ENCODE results near the gene MPPED1. TPM values are rescaled to one million over a fixed set of nuclear protein-coding genes. Genes with fewer than 3 reads are reported as not detected.
A peak's percentile ranks its signal among the peaks of the same experiment; 100 is the strongest.

The MPPED1 gene
- polyA plus RNA-seq, 4 donors = 0.01 to 1.4 (median 0.40) TPM; not detected in 1

DNA sequence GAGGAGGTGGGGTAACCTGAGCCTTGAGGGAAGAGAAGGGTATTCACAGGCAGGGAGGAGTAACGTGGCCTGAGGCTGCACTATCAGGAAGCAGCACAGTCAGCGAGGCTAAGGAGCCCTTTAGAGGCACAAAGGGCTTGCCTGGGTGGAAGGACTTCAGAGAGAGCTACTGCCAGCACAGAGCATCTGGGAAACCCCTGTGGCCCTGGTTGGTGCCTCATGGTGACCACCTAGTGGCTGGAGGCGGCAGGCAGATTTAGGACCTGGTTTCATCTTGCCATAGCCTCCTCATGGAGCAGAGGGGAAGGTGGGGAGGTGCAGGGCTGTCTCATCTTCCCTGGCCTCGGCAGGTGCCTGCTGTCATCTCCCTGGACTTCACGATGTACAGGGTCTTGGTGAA lies 64.5 kb downstream of the MPPED1 start:
- no peak overlapping the region for H3K27ac ChIP-seq (ENCODE audit: low read depth in 1 of 3, low read length in 2 of 3)
- WGBS, 3 donors = 32 to 55% (median 48%) methylated on average over 5 of the region's 5 CpGs
- H3K36me3 ChIP-seq (ENCODE audit: control insufficient read depth in 3 of 3, insufficient read depth in 2 of 3, low read depth in 1 of 3, low read length in 3 of 3) = no peaks in the 10 kb centered on the region
- DNase-seq (no peak), FAIRE-seq (no peak)
- H3K4me3 ChIP-seq (ENCODE audit: low read depth in 1 of 3, low read length in 3 of 3) = no peak overlapping the region
- H3K27me3 ChIP-seq (ENCODE audit: control insufficient read depth in 3 of 3, insufficient read depth in 3 of 3, low read length in 3 of 3) = no peaks in the 10 kb centered on the region
- H3K4me1 ChIP-seq (ENCODE audit: control insufficient read depth in 3 of 3, insufficient read depth in 2 of 3, low read depth in 1 of 3, low read length in 2 of 3) = no peaks in the 10 kb centered on the region
- no peaks in the 10 kb centered on the region for H3K9me3 ChIP-seq (ENCODE audit: control insufficient read depth in 2 of 2, insufficient read depth in 1 of 2, low read depth in 1 of 2, low read length in 1 of 2)

DNA sequence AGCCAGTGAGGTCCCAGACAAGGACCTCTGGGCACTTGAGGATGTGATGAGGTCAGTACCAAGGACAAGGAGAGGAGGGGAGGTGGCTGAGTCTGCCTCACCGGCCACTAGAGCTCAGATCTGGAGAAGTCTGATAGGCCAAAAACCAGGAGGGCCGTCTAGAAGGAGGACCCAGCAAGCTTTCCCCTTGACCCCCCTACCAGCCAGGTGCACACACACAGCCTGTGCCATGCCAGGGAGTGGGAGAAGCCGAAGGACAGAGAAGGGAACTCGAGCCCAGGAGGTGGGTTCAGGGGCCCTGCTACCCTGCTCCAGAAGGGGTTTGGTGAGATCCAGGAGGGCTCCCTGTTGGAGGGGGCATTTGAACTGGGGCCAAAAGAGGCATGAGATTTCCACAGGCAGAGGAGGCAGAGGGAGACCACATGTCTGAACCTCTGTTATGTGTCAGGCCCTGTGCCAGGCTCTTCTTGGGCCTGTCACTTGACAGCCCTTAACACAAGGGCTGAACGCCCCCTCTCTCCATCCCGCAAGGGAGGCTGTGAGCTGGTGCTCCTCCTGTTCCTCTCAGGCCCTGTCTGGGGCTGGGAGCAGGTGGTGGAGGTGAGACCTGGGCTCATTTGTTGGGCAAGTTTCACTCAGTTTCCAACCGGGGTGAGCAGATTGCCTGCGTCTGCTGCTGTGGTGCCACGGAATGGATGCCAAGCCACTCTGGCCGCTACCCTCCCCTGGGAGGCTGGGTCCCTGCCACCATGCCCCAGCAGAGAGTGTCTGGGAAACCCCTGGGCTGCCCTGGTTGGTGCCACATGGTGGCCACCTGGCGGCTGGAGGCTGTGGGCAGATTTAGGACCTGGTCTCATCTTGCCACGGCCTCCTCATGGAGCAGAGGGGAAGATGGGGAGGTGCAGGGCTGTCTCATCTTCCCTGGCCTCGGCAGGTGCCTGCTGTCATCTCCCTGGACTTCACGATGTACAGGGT lies 65.2 kb downstream of the MPPED1 start:
- no peak for FAIRE-seq
- no peak for DNase-seq

DNA sequence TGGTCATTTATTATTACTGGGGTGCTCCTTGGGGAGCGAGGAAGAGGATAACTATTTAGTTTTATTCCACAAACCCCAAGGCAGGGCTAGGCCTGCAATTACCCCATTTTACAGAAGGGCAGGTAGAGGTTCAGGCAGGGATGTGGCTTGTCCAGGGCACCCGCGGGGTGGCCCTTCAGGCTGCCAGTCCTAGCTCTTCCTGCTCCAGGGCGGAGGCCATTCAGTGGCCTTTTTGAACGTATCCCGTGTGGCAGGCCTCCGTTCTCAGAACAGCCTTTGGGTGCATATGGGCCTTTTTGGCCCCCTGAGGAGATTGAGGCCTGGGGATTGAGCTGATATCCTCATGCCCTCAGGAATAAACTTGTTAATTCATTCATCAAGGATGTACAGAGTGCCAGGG lies 66.2 kb downstream of the MPPED1 start:
- no peak overlapping the region for H3K4me3 ChIP-seq (ENCODE audit: low read depth in 1 of 3, low read length in 3 of 3)
- no peak for FAIRE-seq
- WGBS, 3 donors = 89 to 94% (median 91%) methylated on average over 7 of the region's 7 CpGs
- no peaks in the 10 kb centered on the region for H3K36me3 ChIP-seq (ENCODE audit: control insufficient read depth in 3 of 3, insufficient read depth in 2 of 3, low read depth in 1 of 3, low read length in 3 of 3)
- no peaks in the 10 kb centered on the region for H3K4me1 ChIP-seq (ENCODE audit: control insufficient read depth in 3 of 3, insufficient read depth in 2 of 3, low read depth in 1 of 3, low read length in 2 of 3)
- no peak overlapping the region for H3K27ac ChIP-seq (ENCODE audit: low read depth in 1 of 3, low read length in 2 of 3)
- no peak for DNase-seq
- no peaks in the 10 kb centered on the region for H3K27me3 ChIP-seq (ENCODE audit: control insufficient read depth in 3 of 3, insufficient read depth in 3 of 3, low read length in 3 of 3)
- no peaks in the 10 kb centered on the region for H3K9me3 ChIP-seq (ENCODE audit: control insufficient read depth in 2 of 2, insufficient read depth in 1 of 2, low read depth in 1 of 2, low read length in 1 of 2)

More for the DNA sequence above, 65.2 kb downstream of the MPPED1 start:
- no peaks in the 10 kb centered on the region for H3K36me3 ChIP-seq (ENCODE audit: control insufficient read depth in 3 of 3, insufficient read depth in 2 of 3, low read depth in 1 of 3, low read length in 3 of 3)
- H3K4me3 ChIP-seq (ENCODE audit: low read depth in 1 of 3, low read length in 3 of 3) = no peak overlapping the region
- H3K9me3 ChIP-seq (ENCODE audit: control insufficient read depth in 2 of 2, insufficient read depth in 1 of 2, low read depth in 1 of 2, low read length in 1 of 2) = no peaks in the 10 kb centered on the region
- 70 to 82% (median 75%) methylated on average over 14 of the region's 14 CpGs for WGBS, 3 donors
- H3K27me3 ChIP-seq (ENCODE audit: control insufficient read depth in 3 of 3, insufficient read depth in 3 of 3, low read length in 3 of 3) = no peaks in the 10 kb centered on the region
- H3K27ac ChIP-seq (ENCODE audit: low read depth in 1 of 3, low read length in 2 of 3) = no peak overlapping the region
- no peaks in the 10 kb centered on the region for H3K4me1 ChIP-seq (ENCODE audit: control insufficient read depth in 3 of 3, insufficient read depth in 2 of 3, low read depth in 1 of 3, low read length in 2 of 3)

DNA sequence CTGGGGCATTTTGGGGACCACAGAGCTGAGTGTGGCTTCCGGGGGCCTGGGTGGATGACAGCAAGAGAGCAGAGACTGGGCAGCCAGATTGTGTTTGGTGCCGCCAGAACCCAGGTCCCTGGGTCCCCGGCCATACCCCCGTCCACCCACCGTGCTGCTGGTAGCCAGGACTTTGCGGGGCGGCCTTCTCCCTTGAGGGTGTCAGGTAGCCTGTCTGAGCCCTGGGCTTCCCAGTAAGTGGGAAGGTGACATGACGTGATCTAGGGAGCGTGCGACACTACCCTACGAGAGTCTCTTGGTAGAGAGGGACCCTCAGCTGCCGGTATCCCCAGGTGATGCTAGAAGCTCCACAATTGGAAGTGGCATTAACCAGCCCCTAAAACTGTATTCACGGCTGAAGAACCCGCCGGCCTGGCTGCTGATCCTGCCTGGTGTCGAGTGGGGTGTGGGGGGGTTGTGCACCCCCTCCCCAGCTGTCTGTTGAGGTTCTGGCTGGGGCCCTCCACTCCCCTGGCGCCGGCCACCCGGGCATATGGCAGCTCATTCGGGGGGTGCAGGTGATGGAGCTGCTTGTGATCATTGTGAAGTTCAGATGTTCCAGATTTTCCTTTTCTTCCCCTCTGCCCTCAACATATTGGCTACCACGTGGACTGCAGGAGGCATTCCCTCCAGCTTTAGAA lies 66.9 kb downstream of the MPPED1 start:
- H3K27ac ChIP-seq (ENCODE audit: low read depth in 1 of 3, low read length in 2 of 3) = no peak overlapping the region
- H3K36me3 ChIP-seq (ENCODE audit: control insufficient read depth in 3 of 3, insufficient read depth in 2 of 3, low read depth in 1 of 3, low read length in 3 of 3) = no peaks in the 10 kb centered on the region
- WGBS, 3 donors = 86 to 91% (median 90%) methylated on average over 19 to 21 of the region's 21 CpGs
- no peaks in the 10 kb centered on the region for H3K9me3 ChIP-seq (ENCODE audit: control insufficient read depth in 2 of 2, insufficient read depth in 1 of 2, low read depth in 1 of 2, low read length in 1 of 2)
- no peak for DNase-seq
- H3K4me3 ChIP-seq (ENCODE audit: low read depth in 1 of 3, low read length in 3 of 3) = no peak overlapping the region
- no peak for FAIRE-seq
- H3K27me3 ChIP-seq (ENCODE audit: control insufficient read depth in 3 of 3, insufficient read depth in 3 of 3, low read length in 3 of 3) = no peaks in the 10 kb centered on the region
- no peaks in the 10 kb centered on the region for H3K4me1 ChIP-seq (ENCODE audit: control insufficient read depth in 3 of 3, insufficient read depth in 2 of 3, low read depth in 1 of 3, low read length in 2 of 3)

DNA sequence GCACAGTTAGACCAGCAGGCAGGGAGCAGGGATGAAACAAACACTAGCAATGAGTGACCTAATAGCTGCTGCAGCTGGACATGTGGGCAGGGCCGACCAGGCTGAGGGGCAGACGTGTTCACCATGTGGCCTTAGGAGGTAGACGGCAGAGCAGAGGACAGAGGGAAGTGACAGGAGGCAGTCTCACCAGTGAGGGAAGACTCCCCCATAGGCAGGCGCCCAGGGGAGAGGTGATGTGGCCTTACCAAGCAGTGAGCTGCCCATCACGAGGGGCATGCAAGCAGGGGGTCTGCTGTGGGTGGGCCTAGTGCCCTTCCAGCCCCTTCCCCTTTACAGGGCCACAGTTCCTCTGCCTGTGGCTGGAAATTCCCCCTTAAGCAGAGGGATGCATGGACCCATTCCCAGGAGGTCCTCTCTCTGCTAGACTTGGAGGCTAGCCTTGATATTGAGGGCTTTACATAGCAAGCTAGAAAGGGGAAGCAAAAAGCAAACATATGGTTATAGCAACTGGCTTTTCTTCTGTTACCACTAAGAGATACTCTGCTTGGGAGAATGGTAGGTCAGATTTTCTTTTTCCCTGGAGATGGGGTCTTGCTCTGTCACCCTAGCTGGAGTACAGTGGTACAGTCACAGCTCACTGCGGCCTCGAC lies 67.6 kb downstream of the MPPED1 start:
- H3K36me3 ChIP-seq (ENCODE audit: control insufficient read depth in 3 of 3, insufficient read depth in 2 of 3, low read depth in 1 of 3, low read length in 3 of 3) = no peaks in the 10 kb centered on the region
- H3K9me3 ChIP-seq (ENCODE audit: control insufficient read depth in 2 of 2, insufficient read depth in 1 of 2, low read depth in 1 of 2, low read length in 1 of 2) = no peaks in the 10 kb centered on the region
- H3K27ac ChIP-seq (ENCODE audit: low read depth in 1 of 3, low read length in 2 of 3) = no peak overlapping the region
- FAIRE-seq (no peak), DNase-seq (no peak)
- no peak overlapping the region for H3K4me3 ChIP-seq (ENCODE audit: low read depth in 1 of 3, low read length in 3 of 3)
- H3K27me3 ChIP-seq (ENCODE audit: control insufficient read depth in 3 of 3, insufficient read depth in 3 of 3, low read length in 3 of 3) = no peaks in the 10 kb centered on the region
- WGBS, 3 donors = 67 to 82% (median 74%) methylated on average over 7 of the region's 7 CpGs
- H3K4me1 ChIP-seq (ENCODE audit: control insufficient read depth in 3 of 3, insufficient read depth in 2 of 3, low read depth in 1 of 3, low read length in 2 of 3) = no peaks in the 10 kb centered on the region

DNA sequence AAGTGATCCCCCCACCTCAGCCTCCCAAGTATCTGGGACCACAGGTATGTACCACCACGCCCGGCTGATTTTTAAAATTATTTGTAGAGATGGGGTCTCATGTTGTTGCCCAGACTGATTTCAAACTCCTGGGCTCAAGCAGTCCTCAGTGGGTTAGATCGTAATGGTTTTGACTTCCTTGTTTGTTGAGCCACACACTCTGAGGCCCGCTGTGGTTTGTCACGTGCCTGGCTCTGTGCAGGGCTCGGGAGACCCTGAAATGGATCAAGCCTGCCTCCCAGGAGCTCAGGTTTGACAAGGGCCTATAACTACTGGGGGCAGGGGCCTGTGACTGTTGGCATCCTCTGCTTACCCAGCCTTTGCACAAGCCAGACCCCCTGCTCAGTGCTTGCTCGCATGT lies 68.1 kb downstream of the MPPED1 start:
- Histone ChIP-seq H3K36me3 (ENCODE audit: control insufficient read depth in 3 of 3, insufficient read depth in 2 of 3, low read depth in 1 of 3, low read length in 3 of 3) (no peaks in the 10 kb centered on the region), H3K4me1 (ENCODE audit: control insufficient read depth in 3 of 3, insufficient read depth in 2 of 3, low read depth in 1 of 3, low read length in 2 of 3) (no peaks in the 10 kb centered on the region), H3K27ac (ENCODE audit: low read depth in 1 of 3, low read length in 2 of 3) (no peak overlapping the region), H3K4me3 (ENCODE audit: low read depth in 1 of 3, low read length in 3 of 3) (no peak overlapping the region), H3K27me3 (ENCODE audit: control insufficient read depth in 3 of 3, insufficient read depth in 3 of 3, low read length in 3 of 3) (no peaks in the 10 kb centered on the region), H3K9me3 (ENCODE audit: control insufficient read depth in 2 of 2, insufficient read depth in 1 of 2, low read depth in 1 of 2, low read length in 1 of 2) (no peaks in the 10 kb centered on the region)
- WGBS, 3 donors = 60 to 72% (median 71%) methylated on average over 7 of the region's 7 CpGs
- DNase-seq (peak in 1 of 2 donors; percentile 3), FAIRE-seq (no peak)

DNA sequence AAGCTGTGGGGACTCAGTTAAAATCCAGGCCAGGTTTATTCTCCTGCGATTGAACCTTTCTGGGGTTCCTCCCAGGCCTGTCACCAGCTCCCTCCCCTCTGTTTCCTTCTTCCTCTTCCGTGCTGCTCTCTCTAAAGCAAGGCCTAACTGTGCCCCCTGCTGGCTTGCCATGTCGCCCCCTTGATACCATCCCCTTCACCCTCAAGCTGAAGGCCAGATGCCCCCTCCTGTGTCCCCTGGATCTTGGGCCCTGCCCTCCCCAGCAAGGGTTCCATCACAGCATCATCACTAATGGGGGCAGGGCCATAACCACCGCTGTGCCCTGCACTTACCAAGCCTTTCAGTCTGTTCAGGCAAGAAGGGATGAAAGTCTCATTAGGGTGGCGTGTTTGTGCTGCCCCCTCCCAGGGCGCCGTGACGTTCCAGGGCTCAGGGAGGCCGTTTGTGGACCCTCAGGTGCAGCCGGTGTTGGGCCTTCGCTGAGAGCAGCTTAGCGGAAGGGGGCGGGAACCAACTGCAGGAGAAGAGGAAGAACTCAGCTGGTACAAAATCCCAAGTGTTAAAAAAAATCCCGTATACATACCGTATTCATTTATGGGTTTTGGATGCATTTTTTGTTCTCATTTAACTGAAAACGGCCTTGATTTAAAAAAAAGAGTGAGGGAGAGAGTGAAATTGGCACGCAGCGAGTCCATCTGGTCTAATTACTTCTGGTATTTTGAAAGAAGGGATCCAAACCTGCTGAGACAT lies 69.9 kb downstream of the MPPED1 start:
- Histone ChIP-seq H3K36me3 (ENCODE audit: control insufficient read depth in 3 of 3, insufficient read depth in 2 of 3, low read depth in 1 of 3, low read length in 3 of 3) (no peaks in the 10 kb centered on the region), H3K4me1 (ENCODE audit: control insufficient read depth in 3 of 3, insufficient read depth in 2 of 3, low read depth in 1 of 3, low read length in 2 of 3) (no peaks in the 10 kb centered on the region), H3K27ac (ENCODE audit: low read depth in 1 of 3, low read length in 2 of 3) (peak overlapping the region in 1 of 3 donors; percentile 19), H3K9me3 (ENCODE audit: control insufficient read depth in 2 of 2, insufficient read depth in 1 of 2, low read depth in 1 of 2, low read length in 1 of 2) (no peaks in the 10 kb centered on the region), H3K27me3 (ENCODE audit: control insufficient read depth in 3 of 3, insufficient read depth in 3 of 3, low read length in 3 of 3) (no peaks in the 10 kb centered on the region), H3K4me3 (ENCODE audit: low read depth in 1 of 3, low read length in 3 of 3) (no peak overlapping the region)
- FAIRE-seq (no peak), DNase-seq (peak; percentile 7 to 29)
- 46 to 54% (median 52%) methylated on average over 18 of the region's 18 CpGs for WGBS, 3 donors

DNA sequence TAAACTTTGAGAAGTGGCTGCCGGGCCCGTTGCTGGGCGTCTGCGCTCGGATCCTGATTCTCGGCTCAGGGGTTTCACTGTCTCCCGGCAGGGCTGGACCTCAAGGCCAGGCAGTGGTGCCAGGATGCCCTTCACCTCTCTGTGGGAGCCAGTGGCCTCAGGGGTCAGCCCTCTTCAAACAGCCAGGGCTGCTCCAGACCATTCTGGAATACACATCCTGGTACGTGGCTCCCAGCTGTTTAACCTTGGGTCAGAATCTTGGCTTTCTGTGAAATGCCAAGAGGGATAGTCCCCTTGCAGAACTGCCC lies 70.5 kb downstream of the MPPED1 start:
- DNase-seq = no peak
- 68 to 84% (median 79%) methylated on average over 8 of the region's 8 CpGs for WGBS, 3 donors
- no peak for FAIRE-seq

More for the DNA sequence above, 70.5 kb downstream of the MPPED1 start:
- Histone ChIP-seq H3K4me3 (ENCODE audit: low read depth in 1 of 3, low read length in 3 of 3) (no peak overlapping the region), H3K36me3 (ENCODE audit: control insufficient read depth in 3 of 3, insufficient read depth in 2 of 3, low read depth in 1 of 3, low read length in 3 of 3) (no peaks in the 10 kb centered on the region), H3K4me1 (ENCODE audit: control insufficient read depth in 3 of 3, insufficient read depth in 2 of 3, low read depth in 1 of 3, low read length in 2 of 3) (no peaks in the 10 kb centered on the region), H3K27me3 (ENCODE audit: control insufficient read depth in 3 of 3, insufficient read depth in 3 of 3, low read length in 3 of 3) (no peaks in the 10 kb centered on the region), H3K9me3 (ENCODE audit: control insufficient read depth in 2 of 2, insufficient read depth in 1 of 2, low read depth in 1 of 2, low read length in 1 of 2) (no peaks in the 10 kb centered on the region), H3K27ac (ENCODE audit: low read depth in 1 of 3, low read length in 2 of 3) (no peak overlapping the region)
